GM12878 (cell line): Measurements from ENCODE around the gene LDLRAD4. TPM values are rescaled to one million over a fixed set of nuclear protein-coding genes. Genes with fewer than 3 reads are reported as not detected.

Source experiments
- ATAC-seq: fragments of 200-7000 bp; cut with Tn5 transposase; 3 replicates; pipeline ENCODE4 v1.9.1; 2020; ENCODE audit warnings: mild to moderate bottlenecking, moderate library complexity
- BruUV-seq: library from RNA; stranded (reverse); fragments of 400-500 nt; replicated peaks from 2 replicates; lab custom pipeline; 2021; lab: Mats Ljungman, UMichigan
- CTCF ChIA-PET: fragments of 300-600 bp; sonication (Branson Sonifier 250); formaldehyde crosslinking; extraction: SDS; loops from one replicate; lab custom pipeline; 2021; ENCODE audit warnings: inconsistent platforms; lab: Yijun Ruan, JAX
- POLR2A ChIA-PET: fragments of 350-600 bp; formaldehyde crosslinking; extraction: SDS; loops from one replicate; lab custom pipeline; 2021; ENCODE audit warnings: inconsistent platforms; lab: Charles Lee
- RAD21 ChIA-PET: fragments of 300-600 bp; sonication (Branson Sonifier 250); formaldehyde crosslinking; loops from one replicate; lab custom pipeline; 2023; ENCODE audit warnings: antibody characterized with exemption; ENCODE audit not compliant: unreplicated experiment; lab: Charles Lee
- SMC1A ChIA-PET: fragments of 300-600 bp; sonication (Branson Sonifier 250); formaldehyde crosslinking; loops from one replicate; lab custom pipeline; 2023; ENCODE audit not compliant: unreplicated experiment, uncharacterized antibody; lab: Charles Lee
- DNase-seq: peaks from one replicate; pipeline ENCODE4 v3.0.0-alpha.2; 2011; ENCODE audit warnings: low read depth, low spot score
- FAIRE-seq: peaks from 3 replicates; lab custom pipeline; 2011; peaks lifted over from hg19 to GRCh38; lab: Jason Lieb, UNC
- H2AFZ ChIP-seq: 2 replicates; pipeline ENCODE4 v1.6.0; 2011; ENCODE audit warnings: low read depth, low read length, control low read depth; ENCODE audit not compliant: control insufficient read depth
- H3K27ac ChIP-seq: 2 replicates; pipeline ENCODE4 v1.5.1; 2011; ENCODE audit warnings: control low read depth; ENCODE audit not compliant: control insufficient read depth, insufficient read depth
- H3K27me3 ChIP-seq, 2 experiments: replicated peaks in 1 of 2; 2 replicates each; pipeline versions ENCODE4 v1.6.0 to v1.6.1; 2011; ENCODE audit warnings: low read length in 1 of 2; ENCODE audit not compliant: control insufficient read depth in 2 of 2, insufficient read depth in 2 of 2
- H3K36me3 ChIP-seq, 2 experiments: 2 replicates each; pipeline ENCODE4 v1.5.1; 2011; ENCODE audit warnings: low read length in 1 of 2; ENCODE audit not compliant: control insufficient read depth in 2 of 2, insufficient read depth in 2 of 2
- H3K4me1 ChIP-seq: 2 replicates; pipeline ENCODE4 v1.6.1; 2011; ENCODE audit warnings: mild to moderate bottlenecking, low read length, moderate library complexity, mixed read lengths; ENCODE audit not compliant: control insufficient read depth, insufficient read depth
- H3K4me2 ChIP-seq: 2 replicates; pipeline ENCODE4 v1.6.0; 2011; ENCODE audit warnings: control low read depth; ENCODE audit not compliant: control insufficient read depth, insufficient read depth
- H3K4me3 ChIP-seq: fragments of 200-600 bp; sonication (generic); 2 replicates; pipeline ENCODE4 v1.5.1; 2016
- H3K79me2 ChIP-seq: 2 replicates; pipeline ENCODE4 v1.6.0; 2011; ENCODE audit warnings: low read length; ENCODE audit not compliant: control insufficient read depth, insufficient read depth
- H3K9ac ChIP-seq: 2 replicates; pipeline ENCODE4 v1.8.0; 2011; ENCODE audit warnings: low read length, control low read depth, mixed read lengths; ENCODE audit not compliant: control insufficient read depth, insufficient read depth
- H3K9me3 ChIP-seq: replicated peaks from 3 replicates; pipeline ENCODE4 v1.5.1; 2011; ENCODE audit warnings: mild to moderate bottlenecking, low read length; ENCODE audit not compliant: control insufficient read depth, insufficient read depth
- H4K20me1 ChIP-seq: 2 replicates; pipeline ENCODE4 v1.6.0; 2011; ENCODE audit not compliant: control insufficient read depth, insufficient read depth
- FOXK2 ChIP-seq: fragments of 450-650 bp; IDR thresholded peaks from 2 replicates; pipeline ENCODE4 v1.6.1; 2017; ENCODE audit warnings: mild to moderate bottlenecking, moderate library complexity
- IKZF1 ChIP-seq: fragments of 450-650 bp; conservative IDR thresholded peaks from 2 replicates; pipeline ENCODE4 v1.6.1; 2017; ENCODE audit warnings: antibody characterized with exemption, mild to moderate bottlenecking
- KDM1A ChIP-seq: fragments of 200-600 bp; sonication (generic); IDR thresholded peaks from 2 replicates; pipeline ENCODE4 v1.6.1; 2016; ENCODE audit warnings: borderline replicate concordance
- MTA2 ChIP-seq: fragments of 450-650 bp; IDR thresholded peaks from 2 replicates; pipeline ENCODE4 v1.6.1; 2016; ENCODE audit warnings: low read depth, mild to moderate bottlenecking, moderate library complexity
- NFYA ChIP-seq: IDR thresholded peaks from 2 replicates; pipeline ENCODE4 v1.6.1; 2011; ENCODE audit warnings: low read depth, mild to moderate bottlenecking, low read length, improper control_type of control experiment, borderline replicate concordance
- POU2F2 ChIP-seq: IDR thresholded peaks from 3 replicates; pipeline ENCODE4 v1.6.1; 2011; ENCODE audit warnings: low read depth, mild to moderate bottlenecking, low read length, borderline replicate concordance
- RAD21 ChIP-seq: IDR thresholded peaks from 2 replicates; pipeline ENCODE4 v1.6.1; 2011; ENCODE audit warnings: mild to moderate bottlenecking, low read depth, low read length, moderate library complexity; ENCODE audit not compliant: insufficient read depth
- SREBF2 ChIP-seq: IDR thresholded peaks from 2 replicates; pipeline ENCODE4 v1.6.1; 2012; ENCODE audit warnings: mild to moderate bottlenecking, low read length
- SRF ChIP-seq, 2 experiments: IDR thresholded peaks; 2 replicates each; pipeline ENCODE4 v1.6.1; 2011; ENCODE audit warnings: low read depth in 2 of 2, low read length in 2 of 2, mild to moderate bottlenecking in 1 of 2, moderate library complexity in 1 of 2
- SUZ12 ChIP-seq: fragments of 200-600 bp; sonication (generic); IDR thresholded peaks from one replicate; pipeline ENCODE4 v1.6.1; 2018; ENCODE audit warnings: antibody characterized with exemption, mild to moderate bottlenecking; ENCODE audit not compliant: unreplicated experiment
- ZSCAN29 ChIP-seq: fragments of 450-650 bp; IDR thresholded peaks from 2 replicates; pipeline ENCODE4 v1.6.1; 2017; ENCODE audit warnings: mild to moderate bottlenecking, moderate library complexity
- WGBS: methylation state at CpG from one replicate; pipeline ENCODE4 v1.1.6; 2016; ENCODE audit warnings: low lambda C conversion rate; ENCODE audit not compliant: insufficient replicate concordance, insufficient coverage; ENCODE audit errors: missing lambda C conversion rate; 5-methylcytosine and 5-hydroxymethylcytosine counted together
- in situ Hi-C: fragments of 300-500 bp; cut with MboI; formaldehyde crosslinking; loops from 9 replicates; pipeline ENCODE4 v1.14.3; 2018; ENCODE audit warnings: mixed read lengths
- intact Hi-C: fragments of 100-400 bp; cut with micrococcal nuclease; formaldehyde crosslinking; loops from one replicate; pipeline ENCODE4 v1.14.2; 2022; ENCODE audit not compliant: unreplicated experiment
- polyA plus RNA-seq, 11 experiments: library from polyadenylated mRNA; depleted of rRNA in 4 of 11; unstranded in 6 of 11; stranded (reverse) in 5 of 11; fragments of >200 nt; fragmentation: Nextera tagmentation in 4 of 11; fragmentation: Illumina TruSeq in 1 of 11; extraction: Ambion mirVana in 4 of 11; extraction: Trizol in 1 of 11; gene quantifications; 1 replicate in 1 of 11; 2 replicates in 10 of 11; pipeline versions ENCODE4 v1.2.1 to v1.2.3, GENCODE V29; 2011 to 2016; ENCODE audit warnings: inconsistent platforms in 2 of 11, missing spikeins in 2 of 11, low read depth in 1 of 11
- total RNA-seq, 4 experiments: library from RNA; depleted of rRNA in 3 of 4; stranded (reverse); fragments of >200 nt in 3 of 4; fragmentation: Illumina TruSeq in 1 of 4; extraction: Trizol in 1 of 4; gene quantifications; 2 replicates each; pipeline versions ENCODE4 v1.2.1 to v1.2.3, GENCODE V29; 2013 to 2021
- TF ChIP-seq, protein P1 (sequence below): fragments of 450-650 bp; formaldehyde crosslinking; IDR thresholded peaks from 2 replicates; pipeline ENCODE4 v1.4.0; 2022; ENCODE audit warnings: mild to moderate bottlenecking, moderate library complexity

LDLRAD4 gene
- total and polyA plus RNA-seq, 10 of the 15 experiments (the other 5 are each of a cell fraction or from before 2014, with no cell fraction given), result 2.7 to 16.8 (median 11.2) TPM

DNA sequence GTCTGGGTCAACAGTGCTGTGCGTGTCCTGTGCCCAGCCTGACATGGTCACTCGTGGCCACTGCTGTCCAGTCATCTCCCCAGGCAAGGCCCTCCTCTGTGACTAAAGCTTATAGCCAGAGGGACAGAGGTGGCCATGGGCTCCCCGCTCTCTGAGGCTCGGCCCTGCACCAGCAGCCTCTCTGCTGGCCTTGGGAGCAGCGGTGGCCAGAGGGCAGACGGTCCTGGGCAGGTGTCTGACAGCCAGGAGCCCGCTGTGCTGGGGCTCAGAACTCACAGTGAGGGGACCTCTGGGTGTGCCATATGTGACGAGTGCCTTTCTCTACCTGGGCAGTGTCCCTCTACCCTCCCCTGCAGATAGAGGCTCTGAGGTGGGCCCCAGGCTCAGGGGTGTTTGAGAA is 409.1 kb downstream of the LDLRAD4 start:
- TF ChIP-seq ZSCAN29 (no peak), SUZ12 (no peak), SREBF2 (no peak), KDM1A (no peak)
- 85% methylated on average over 8 of the region's 8 CpGs for WGBS
- RAD21 ChIA-PET, result interaction anchor here (2.6 to 4.1 kb wide), 3 partner anchors 15 to 69 kb away, joined by 12 to 161 read pairs (median 39); no protein-coding TSS in a partner anchor
- H3K27me3 ChIP-seq, result no peaks in the 10 kb centered on the region
- no peak overlapping the region for H3K9ac ChIP-seq
- intact Hi-C loops (no loop called here), in situ Hi-C loops (loop anchor here (25.0 kb wide), 1 partner anchor 465 kb away; no protein-coding TSS in a partner anchor)
- SMC1A ChIA-PET, result interaction anchor here (3.0 to 6.9 kb wide), 2 partner anchors 13 to 68 kb away, joined by 40 to 241 read pairs; no protein-coding TSS in a partner anchor
- no TSS peak for BruUV-seq
- CTCF ChIA-PET, result interaction anchor here (0.6 to 11.8 kb wide), 4 partner anchors 15 to 68 kb away, joined by 3 to 337 read pairs (median 24); no protein-coding TSS in a partner anchor
- H4K20me1 ChIP-seq, result no peaks in the 10 kb centered on the region
- H3K36me3 ChIP-seq, result peaks cover 0 to 3% of the 10 kb centered on the region in 2 experiments; a peak in 2 of 4 replicates
- no peaks in the 10 kb centered on the region; the same call in 2 of the 3 replicates for H3K9me3 ChIP-seq
- H3K79me2 ChIP-seq, result no peaks in the 10 kb centered on the region
- H2AFZ ChIP-seq, result no peak overlapping the region
- no peak overlapping the region for H3K4me3 ChIP-seq
- H3K27ac ChIP-seq, result no peak overlapping the region
- ATAC-seq (no peak), DNase-seq (no peak), FAIRE-seq (no peak)
- POLR2A ChIA-PET, result no interaction called here
- no peak overlapping the region for H3K4me2 ChIP-seq
- peaks cover 5% of the 10 kb centered on the region for H3K4me1 ChIP-seq

DNA sequence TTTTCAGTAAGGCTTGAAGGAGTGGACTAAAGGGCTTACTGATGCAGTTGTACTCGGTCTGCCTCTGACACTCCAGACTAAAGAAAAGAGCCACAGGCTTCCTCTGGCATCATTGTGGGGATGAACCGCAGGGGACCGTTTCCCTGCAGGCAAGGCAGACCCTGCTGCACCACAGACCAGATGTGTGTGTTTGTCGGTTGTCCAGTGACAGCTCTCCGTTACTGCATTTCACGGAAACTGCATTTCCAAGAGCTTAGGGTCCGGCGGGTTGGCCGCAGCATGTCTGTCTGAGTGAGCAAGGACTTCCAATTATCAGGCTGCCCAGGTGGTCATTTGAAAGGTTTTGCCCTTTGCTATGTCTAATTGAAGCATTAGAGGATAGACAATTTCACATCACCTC is 409.7 kb downstream of the LDLRAD4 start:
- in situ Hi-C loops, result loop anchor here (25.0 kb wide), 1 partner anchor 466 kb away; no protein-coding TSS in a partner anchor
- no peak for TF ChIP-seq RAD21
- no peak for TF ChIP-seq IKZF1
- TF ChIP-seq, protein P1, sequence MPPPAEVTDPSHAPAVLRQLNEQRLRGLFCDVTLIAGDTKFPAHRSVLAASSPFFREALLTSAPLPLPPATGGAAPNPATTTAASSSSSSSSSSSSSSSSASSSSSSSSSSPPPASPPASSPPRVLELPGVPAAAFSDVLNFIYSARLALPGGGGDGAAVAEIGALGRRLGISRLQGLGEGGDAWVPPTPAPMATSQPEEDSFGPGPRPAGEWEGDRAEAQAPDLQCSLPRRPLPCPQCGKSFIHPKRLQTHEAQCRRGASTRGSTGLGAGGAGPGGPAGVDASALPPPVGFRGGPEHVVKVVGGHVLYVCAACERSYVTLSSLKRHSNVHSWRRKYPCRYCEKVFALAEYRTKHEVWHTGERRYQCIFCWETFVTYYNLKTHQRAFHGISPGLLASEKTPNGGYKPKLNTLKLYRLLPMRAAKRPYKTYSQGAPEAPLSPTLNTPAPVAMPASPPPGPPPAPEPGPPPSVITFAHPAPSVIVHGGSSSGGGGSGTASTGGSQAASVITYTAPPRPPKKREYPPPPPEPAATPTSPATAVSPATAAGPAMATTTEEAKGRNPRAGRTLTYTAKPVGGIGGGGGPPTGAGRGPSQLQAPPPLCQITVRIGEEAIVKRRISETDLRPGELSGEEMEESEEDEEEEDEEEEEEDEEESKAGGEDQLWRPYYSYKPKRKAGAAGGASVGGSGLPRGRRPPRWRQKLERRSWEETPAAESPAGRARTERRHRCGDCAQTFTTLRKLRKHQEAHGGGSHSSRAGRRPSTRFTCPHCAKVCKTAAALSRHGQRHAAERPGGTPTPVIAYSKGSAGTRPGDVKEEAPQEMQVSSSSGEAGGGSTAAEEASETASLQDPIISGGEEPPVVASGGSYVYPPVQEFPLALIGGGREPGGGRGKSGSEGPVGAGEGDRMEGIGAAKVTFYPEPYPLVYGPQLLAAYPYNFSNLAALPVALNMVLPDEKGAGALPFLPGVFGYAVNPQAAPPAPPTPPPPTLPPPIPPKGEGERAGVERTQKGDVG (CRISPR knock-in tag), result no peak
- TF ChIP-seq POU2F2, result no peak
- TF ChIP-seq MTA2, result no peak
- TF ChIP-seq NFYA, result no peak
- TF ChIP-seq SRF (IDR thresholded peaks at IDR 0.05; ENCODE audit: low read depth in 2 of 2, low read length in 2 of 2), result no peak
- no peak for TF ChIP-seq FOXK2

More for the DNA sequence above, 409.7 kb downstream of the LDLRAD4 start:
- Histone ChIP-seq H3K27me3 (no peaks in the 10 kb centered on the region), H3K4me3 (no peak overlapping the region), H3K27ac (no peak overlapping the region), H3K4me1 (peaks cover 5% of the 10 kb centered on the region), H2AFZ (no peak overlapping the region), H4K20me1 (no peaks in the 10 kb centered on the region), H3K9me3 (no peaks in the 10 kb centered on the region; the same call in 2 of the 3 replicates), H3K4me2 (no peak overlapping the region), H3K9ac (no peak overlapping the region), H3K79me2 (no peaks in the 10 kb centered on the region), H3K36me3 (peaks cover 0 to 3% of the 10 kb centered on the region in 2 experiments; a peak in 2 of 4 replicates)
- FAIRE-seq (no peak), DNase-seq (no peak), ATAC-seq (no peak)
- SMC1A ChIA-PET, result interaction anchor here (2.2 to 6.9 kb wide), 4 partner anchors 14 to 69 kb away, joined by 14 to 241 read pairs (median 28); no protein-coding TSS in a partner anchor
- intact Hi-C loops, result no loop called here
- POLR2A ChIA-PET, result interaction anchor here (0.8 kb wide), 1 partner anchor 69 kb away, joined by 3 read pairs; no protein-coding TSS in a partner anchor
- CTCF ChIA-PET, result interaction anchor here (1.2 to 11.8 kb wide), 6 partner anchors 15 to 412 kb away, joined by 3 to 337 read pairs (median 15); no protein-coding TSS in a partner anchor
- 97% methylated on average over 9 of the region's 9 CpGs for WGBS
- RAD21 ChIA-PET, result interaction anchor here (2.6 to 4.1 kb wide), 3 partner anchors 15 to 72 kb away, joined by 11 to 161 read pairs (median 39); no protein-coding TSS in a partner anchor
- no TSS peak for BruUV-seq
